NCI-H510A (cell line): Measurements from ENCODE around the gene PRLR.
A peak's percentile ranks its signal among the peaks of the same experiment; 100 is the strongest.

Experiments
- DNase-seq: peaks from one replicate; lab custom pipeline; 2025; lab: John Stamatoyannopoulos, UW

The PRLR gene

GRCh38 chr5:35031276-35031675, 199.0 kb downstream of the PRLR start:
- no peak for DNase-seq

GRCh38 chr5:35030426-35031100, 199.7 kb downstream of the PRLR start:
- DNase-seq: no peak

- DNase-seq: no peak
Measured at GRCh38 chr5:35029333-35029732, 201.0 kb downstream of the PRLR start.

GRCh38 chr5:35026941-35027340, 203.3 kb downstream of the PRLR start:
- no peak for DNase-seq

- no peak for DNase-seq
Measured at GRCh38 chr5:35026280-35026840, 203.9 kb downstream of the PRLR start.

- DNase-seq: no peak
Measured at GRCh38 chr5:35024911-35025510, 205.3 kb downstream of the PRLR start.

- DNase-seq: no peak
Measured at GRCh38 chr5:35023391-35024178, 206.7 kb downstream of the PRLR start.

GRCh38 chr5:35016174-35017051, 213.9 kb downstream of the PRLR start:
- no peak for DNase-seq

- no peak for DNase-seq
Measured at GRCh38 chr5:35015063-35015462, 215.2 kb downstream of the PRLR start.

- no peak for DNase-seq
Measured at GRCh38 chr5:35012796-35013195, 217.5 kb downstream of the PRLR start.

GRCh38 chr5:35012365-35012764, 217.9 kb downstream of the PRLR start:
- DNase-seq: no peak

- no peak for DNase-seq
Measured at GRCh38 chr5:35010676-35011075, 219.6 kb downstream of the PRLR start.

- DNase-seq: no peak
Measured at GRCh38 chr5:35009657-35010056, 220.6 kb downstream of the PRLR start.

- DNase-seq: no peak
Measured at GRCh38 chr5:35009019-35009418, 221.3 kb downstream of the PRLR start.

GRCh38 chr5:35004771-35005170, 225.5 kb downstream of the PRLR start:
- DNase-seq: no peak

- no peak for DNase-seq
Measured at GRCh38 chr5:35004200-35004599, 226.1 kb downstream of the PRLR start.

GRCh38 chr5:35003018-35003957, 227.0 kb downstream of the PRLR start:
- peak; percentile 26 for DNase-seq

- DNase-seq: no peak
Measured at GRCh38 chr5:35002459-35002858, 227.8 kb downstream of the PRLR start.

GRCh38 chr5:35001842-35002241, 228.4 kb downstream of the PRLR start:
- no peak for DNase-seq
